ENCODE results near the gene CYP2S1. TPM values are rescaled to one million over a fixed set of nuclear protein-coding genes. Genes with fewer than 3 reads are reported as not detected.

CYP2S1 gene
- total and polyA plus RNA-seq, 8 donors: 7.9 to 85.3 (median 27.4) TPM

GRCh38 chr19:41239961-41240574 is 47.0 kb downstream of the CYP2S1 start:
- Histone ChIP-seq H3K27me3 (no peaks in the 10 kb centered on the region), H3K36me3 (peaks cover 6 to 94% (median 80%) of the 10 kb centered on the region in 4 donors), H3K4me3 (no peak overlapping the region), H3K4me1 (no peaks in the 10 kb centered on the region), H3K9me3 (no peaks in the 10 kb centered on the region), H3K27ac (no peak overlapping the region)
- no peak for TF ChIP-seq POLR2A (IDR thresholded peaks at IDR 0.05)
- TF ChIP-seq POLR2AphosphoS5 (IDR thresholded peaks at IDR 0.05): no peak
- no peak for TF ChIP-seq EP300 (IDR thresholded peaks at IDR 0.05)
- TF ChIP-seq, protein P1, sequence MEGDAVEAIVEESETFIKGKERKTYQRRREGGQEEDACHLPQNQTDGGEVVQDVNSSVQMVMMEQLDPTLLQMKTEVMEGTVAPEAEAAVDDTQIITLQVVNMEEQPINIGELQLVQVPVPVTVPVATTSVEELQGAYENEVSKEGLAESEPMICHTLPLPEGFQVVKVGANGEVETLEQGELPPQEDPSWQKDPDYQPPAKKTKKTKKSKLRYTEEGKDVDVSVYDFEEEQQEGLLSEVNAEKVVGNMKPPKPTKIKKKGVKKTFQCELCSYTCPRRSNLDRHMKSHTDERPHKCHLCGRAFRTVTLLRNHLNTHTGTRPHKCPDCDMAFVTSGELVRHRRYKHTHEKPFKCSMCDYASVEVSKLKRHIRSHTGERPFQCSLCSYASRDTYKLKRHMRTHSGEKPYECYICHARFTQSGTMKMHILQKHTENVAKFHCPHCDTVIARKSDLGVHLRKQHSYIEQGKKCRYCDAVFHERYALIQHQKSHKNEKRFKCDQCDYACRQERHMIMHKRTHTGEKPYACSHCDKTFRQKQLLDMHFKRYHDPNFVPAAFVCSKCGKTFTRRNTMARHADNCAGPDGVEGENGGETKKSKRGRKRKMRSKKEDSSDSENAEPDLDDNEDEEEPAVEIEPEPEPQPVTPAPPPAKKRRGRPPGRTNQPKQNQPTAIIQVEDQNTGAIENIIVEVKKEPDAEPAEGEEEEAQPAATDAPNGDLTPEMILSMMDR (IDR thresholded peaks at IDR 0.05): no peak
- WGBS, 5 donors: 60 to 98% (median 95%) methylated on average over 2 of the region's 2 CpGs
- no peak for DNase-seq
- intact Hi-C loops (cut with DNase I; ENCODE audit: low total_unique reads): no loop called here

DNA sequence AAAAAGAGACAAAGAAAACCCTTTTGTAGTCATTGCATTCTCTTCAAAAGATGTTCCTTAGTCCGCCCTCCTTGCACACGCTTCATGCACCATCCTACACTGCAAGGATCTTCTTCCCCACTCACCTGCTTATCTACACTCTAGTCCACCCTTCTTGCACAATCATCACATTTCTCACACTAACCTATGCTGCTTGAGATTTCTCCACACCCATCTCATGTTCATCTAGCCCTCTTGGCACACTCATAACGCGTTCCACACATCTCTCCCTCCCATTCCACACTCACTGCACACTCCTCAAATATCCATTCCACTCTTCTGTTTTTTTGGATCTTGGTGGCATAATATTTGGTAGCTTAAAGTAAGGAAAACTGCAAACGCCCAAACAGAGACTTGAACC is 48.8 kb downstream of the CYP2S1 start:
- DNase-seq: no peak
- no peak for TF ChIP-seq POLR2A (IDR thresholded peaks at IDR 0.05)
- TF ChIP-seq POLR2AphosphoS5 (IDR thresholded peaks at IDR 0.05): no peak
- TF ChIP-seq, protein P1 (IDR thresholded peaks at IDR 0.05): no peak
- no peak for TF ChIP-seq EP300 (IDR thresholded peaks at IDR 0.05)
- H3K4me1 ChIP-seq: no peaks in the 10 kb centered on the region
- 74 to 91% (median 88%) methylated on average over 5 of the region's 5 CpGs for WGBS, 5 donors
- peaks cover 6 to 98% (median 89%) of the 10 kb centered on the region in 4 donors for H3K36me3 ChIP-seq
- intact Hi-C loops (cut with DNase I; ENCODE audit: low total_unique reads): no loop called here
- H3K4me3 ChIP-seq: no peak overlapping the region
- no peaks in the 10 kb centered on the region for H3K9me3 ChIP-seq
- no peak overlapping the region for H3K27ac ChIP-seq
- H3K27me3 ChIP-seq: no peaks in the 10 kb centered on the region

GRCh38 chr19:41244117-41244516 is 51.1 kb downstream of the CYP2S1 start:
- no peaks in the 10 kb centered on the region for H3K4me1 ChIP-seq
- no peaks in the 10 kb centered on the region for H3K9me3 ChIP-seq
- WGBS, 5 donors: 85 to 92% (median 87%) methylated on average over 4 of the region's 4 CpGs
- H3K4me3 ChIP-seq: no peak overlapping the region
- intact Hi-C loops (cut with DNase I; ENCODE audit: low total_unique reads): no loop called here
- H3K27ac ChIP-seq: no peak overlapping the region
- H3K36me3 ChIP-seq: peaks cover 18 to 98% (median 90%) of the 10 kb centered on the region in 4 donors
- TF ChIP-seq POLR2AphosphoS5 (IDR thresholded peaks at IDR 0.05) (no peak), POLR2A (IDR thresholded peaks at IDR 0.05) (no peak), EP300 (IDR thresholded peaks at IDR 0.05) (no peak)
- TF ChIP-seq, protein P1 (IDR thresholded peaks at IDR 0.05): no peak
- DNase-seq: no peak
- no peaks in the 10 kb centered on the region for H3K27me3 ChIP-seq

DNA sequence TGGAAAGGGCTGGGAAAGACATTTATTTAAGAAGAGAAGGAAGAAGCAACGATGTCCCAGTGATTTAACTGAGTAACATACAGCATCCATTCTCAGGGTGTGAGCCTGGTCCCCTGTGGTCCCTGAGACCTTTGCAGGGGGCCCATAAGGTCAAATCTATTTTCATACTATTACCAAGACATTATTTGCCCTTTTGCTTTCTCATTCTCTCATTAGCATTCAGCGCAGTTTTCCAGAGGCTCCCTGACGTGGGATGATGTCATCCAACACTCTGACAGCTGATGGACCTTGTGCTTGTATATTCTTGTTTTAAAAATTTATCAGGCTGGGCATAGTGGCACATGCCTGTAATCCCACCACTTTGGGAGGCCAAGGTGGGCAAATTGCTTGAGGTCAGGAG is 52.8 kb downstream of the CYP2S1 start:
- no peaks in the 10 kb centered on the region for H3K9me3 ChIP-seq
- TF ChIP-seq, protein P1 (IDR thresholded peaks at IDR 0.05): no peak
- TF ChIP-seq EP300 (IDR thresholded peaks at IDR 0.05): no peak
- intact Hi-C loops (cut with DNase I; ENCODE audit: low total_unique reads): no loop called here
- H3K4me3 ChIP-seq: no peak overlapping the region
- no peak overlapping the region for H3K27ac ChIP-seq
- no peaks in the 10 kb centered on the region for H3K4me1 ChIP-seq
- no peak for DNase-seq
- peaks cover 23 to 98% (median 91%) of the 10 kb centered on the region in 4 donors for H3K36me3 ChIP-seq
- H3K27me3 ChIP-seq: no peaks in the 10 kb centered on the region
- WGBS, 5 donors: 85 to 91% (median 87%) methylated on average over 3 of the region's 3 CpGs
